ENCODE results near the gene MPI. TPM values are rescaled to one million over a fixed set of nuclear protein-coding genes. Genes with fewer than 3 reads are reported as not detected.
A peak's percentile ranks its signal among the peaks of the same experiment; 100 is the strongest.
"Not testable (repeated sequence)": the region's sequence is repeated elsewhere in the genome, so short reads cannot be mapped to it uniquely, and the experiment has no call there.

The MPI gene
- total RNA-seq, 1 donor from 2014 or later, result 28.2 TPM

DNA sequence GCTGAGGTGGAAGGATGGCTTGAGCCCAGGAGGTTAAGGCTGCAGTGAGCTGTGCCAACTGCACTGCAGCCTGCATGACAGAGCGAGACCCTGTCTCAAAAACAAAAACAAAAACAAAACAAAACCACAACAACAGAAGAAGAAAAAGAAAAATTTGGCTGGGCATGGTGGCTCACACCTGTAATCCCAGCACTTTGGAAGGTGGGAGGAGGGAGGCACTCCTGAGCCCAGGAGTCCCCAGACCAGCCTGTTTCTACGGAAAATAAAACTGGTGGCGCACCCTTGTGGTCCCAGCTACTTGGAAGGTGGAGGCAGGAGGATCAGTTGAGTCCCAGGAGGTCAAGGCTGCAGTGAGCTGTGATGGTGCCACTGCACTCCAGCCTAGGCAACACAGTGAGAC is 45.4 kb downstream of the MPI start:
- DNase-seq (ENCODE audit: low spot score); H3K36me3 Mint-ChIP-seq (ENCODE audit: low read depth); H3K27me3 Mint-ChIP-seq (ENCODE audit: low read depth); H3K9me3 Mint-ChIP-seq (ENCODE audit: low read depth): not testable (repeated sequence)
- peak overlapping the region; percentile 59 for H3K27ac Mint-ChIP-seq (ENCODE audit: unreplicated experiment)
- H3K4me3 Mint-ChIP-seq (ENCODE audit: unreplicated experiment), result peak overlapping the region; percentile 33
- peaks cover 16% of the 10 kb centered on the region for H3K4me1 Mint-ChIP-seq (ENCODE audit: low read depth)
- TF ChIP-seq, protein P1, sequence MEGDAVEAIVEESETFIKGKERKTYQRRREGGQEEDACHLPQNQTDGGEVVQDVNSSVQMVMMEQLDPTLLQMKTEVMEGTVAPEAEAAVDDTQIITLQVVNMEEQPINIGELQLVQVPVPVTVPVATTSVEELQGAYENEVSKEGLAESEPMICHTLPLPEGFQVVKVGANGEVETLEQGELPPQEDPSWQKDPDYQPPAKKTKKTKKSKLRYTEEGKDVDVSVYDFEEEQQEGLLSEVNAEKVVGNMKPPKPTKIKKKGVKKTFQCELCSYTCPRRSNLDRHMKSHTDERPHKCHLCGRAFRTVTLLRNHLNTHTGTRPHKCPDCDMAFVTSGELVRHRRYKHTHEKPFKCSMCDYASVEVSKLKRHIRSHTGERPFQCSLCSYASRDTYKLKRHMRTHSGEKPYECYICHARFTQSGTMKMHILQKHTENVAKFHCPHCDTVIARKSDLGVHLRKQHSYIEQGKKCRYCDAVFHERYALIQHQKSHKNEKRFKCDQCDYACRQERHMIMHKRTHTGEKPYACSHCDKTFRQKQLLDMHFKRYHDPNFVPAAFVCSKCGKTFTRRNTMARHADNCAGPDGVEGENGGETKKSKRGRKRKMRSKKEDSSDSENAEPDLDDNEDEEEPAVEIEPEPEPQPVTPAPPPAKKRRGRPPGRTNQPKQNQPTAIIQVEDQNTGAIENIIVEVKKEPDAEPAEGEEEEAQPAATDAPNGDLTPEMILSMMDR (IDR thresholded peaks at IDR 0.05), result peak; percentile 44

DNA sequence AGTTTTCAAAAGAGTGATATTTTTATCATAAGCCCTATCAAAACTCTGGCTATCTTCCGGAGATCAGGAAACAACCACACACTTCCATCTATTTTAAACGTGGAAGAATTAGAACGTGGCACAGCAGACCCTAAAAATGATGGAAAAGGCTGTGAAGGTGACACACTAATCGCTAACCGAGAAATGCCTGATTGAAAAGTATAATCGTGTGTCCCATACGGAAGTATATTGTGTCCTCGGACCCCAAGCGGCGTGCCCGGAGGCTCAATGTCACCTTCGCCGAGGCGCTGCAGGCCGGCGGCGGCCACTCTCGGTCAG is 47.4 kb downstream of the MPI start:
- DNase-seq (ENCODE audit: low spot score), result no peak
- no peaks in the 10 kb centered on the region for H3K27me3 Mint-ChIP-seq (ENCODE audit: low read depth)
- H3K4me1 Mint-ChIP-seq (ENCODE audit: low read depth), result peaks cover 16% of the 10 kb centered on the region
- H3K36me3 Mint-ChIP-seq (ENCODE audit: low read depth), result no peaks in the 10 kb centered on the region
- no peaks in the 10 kb centered on the region for H3K9me3 Mint-ChIP-seq (ENCODE audit: low read depth)
- peak overlapping the region; percentile 81 for H3K27ac Mint-ChIP-seq (ENCODE audit: unreplicated experiment)
- H3K4me3 Mint-ChIP-seq (ENCODE audit: unreplicated experiment), result peak overlapping the region; percentile 81
- TF ChIP-seq, protein P1 (IDR thresholded peaks at IDR 0.05), result no peak

DNA sequence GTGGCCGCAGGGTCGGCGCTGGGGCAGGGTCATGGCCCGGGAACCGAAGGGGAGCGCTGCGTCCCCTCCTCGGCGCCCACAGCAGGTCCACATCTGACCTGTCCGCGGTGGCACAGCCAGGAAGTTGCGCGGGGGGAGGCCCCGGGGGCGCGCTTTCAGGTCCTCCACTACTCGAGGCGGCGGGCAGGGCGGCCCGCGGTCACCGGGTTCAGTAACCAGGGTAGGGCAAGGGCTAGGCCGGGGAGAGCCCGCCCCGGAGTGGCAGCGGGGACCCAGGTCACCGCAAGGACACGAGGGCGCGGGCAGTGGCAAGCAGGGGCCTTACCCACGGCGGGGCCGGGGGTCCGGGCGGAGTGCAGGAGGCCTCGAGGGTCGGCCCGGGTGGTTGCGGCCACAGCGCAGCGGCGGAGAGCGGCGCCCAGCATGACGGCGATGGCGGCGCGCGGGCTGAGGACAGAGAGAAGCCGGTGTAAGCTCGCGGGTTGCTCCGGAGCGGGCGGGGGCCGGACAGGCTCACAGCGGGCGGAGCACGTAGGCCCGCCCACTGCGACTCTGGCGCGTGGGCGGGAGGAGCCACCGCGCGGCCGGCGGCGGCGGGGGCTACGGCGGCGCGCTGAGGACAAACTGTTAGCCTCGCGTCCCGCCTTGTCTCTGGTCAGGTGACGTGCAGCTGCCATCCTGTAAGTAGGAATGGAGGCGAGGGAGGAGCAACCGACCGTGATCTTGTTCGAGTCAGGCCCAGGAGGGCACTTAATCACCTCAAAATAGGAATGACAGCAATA is 47.9 kb downstream of the MPI start, which contains the start of gene COX5A:
COX5A (minus strand) TSS at position 484 of the 782 bp plus-strand sequence; CDS start at position 425, 59 bp downstream.
- H3K4me3 Mint-ChIP-seq (ENCODE audit: unreplicated experiment), result peak within 1 kb of the TSS; percentile 81
- H3K36me3 Mint-ChIP-seq (ENCODE audit: low read depth), result no peaks in the 10 kb centered on the region
- H3K9me3 Mint-ChIP-seq (ENCODE audit: low read depth), result no peaks in the 10 kb centered on the region
- H3K27me3 Mint-ChIP-seq (ENCODE audit: low read depth), result no peaks in the 10 kb centered on the region
- TF ChIP-seq, protein P1 (IDR thresholded peaks at IDR 0.05), result no peak
- H3K4me1 Mint-ChIP-seq (ENCODE audit: low read depth), result peaks cover 16% of the 10 kb centered on the region
- H3K27ac Mint-ChIP-seq (ENCODE audit: unreplicated experiment), result peak within 1 kb of the TSS; percentile 91
- peak; percentile 97 for DNase-seq (ENCODE audit: low spot score)

DNA sequence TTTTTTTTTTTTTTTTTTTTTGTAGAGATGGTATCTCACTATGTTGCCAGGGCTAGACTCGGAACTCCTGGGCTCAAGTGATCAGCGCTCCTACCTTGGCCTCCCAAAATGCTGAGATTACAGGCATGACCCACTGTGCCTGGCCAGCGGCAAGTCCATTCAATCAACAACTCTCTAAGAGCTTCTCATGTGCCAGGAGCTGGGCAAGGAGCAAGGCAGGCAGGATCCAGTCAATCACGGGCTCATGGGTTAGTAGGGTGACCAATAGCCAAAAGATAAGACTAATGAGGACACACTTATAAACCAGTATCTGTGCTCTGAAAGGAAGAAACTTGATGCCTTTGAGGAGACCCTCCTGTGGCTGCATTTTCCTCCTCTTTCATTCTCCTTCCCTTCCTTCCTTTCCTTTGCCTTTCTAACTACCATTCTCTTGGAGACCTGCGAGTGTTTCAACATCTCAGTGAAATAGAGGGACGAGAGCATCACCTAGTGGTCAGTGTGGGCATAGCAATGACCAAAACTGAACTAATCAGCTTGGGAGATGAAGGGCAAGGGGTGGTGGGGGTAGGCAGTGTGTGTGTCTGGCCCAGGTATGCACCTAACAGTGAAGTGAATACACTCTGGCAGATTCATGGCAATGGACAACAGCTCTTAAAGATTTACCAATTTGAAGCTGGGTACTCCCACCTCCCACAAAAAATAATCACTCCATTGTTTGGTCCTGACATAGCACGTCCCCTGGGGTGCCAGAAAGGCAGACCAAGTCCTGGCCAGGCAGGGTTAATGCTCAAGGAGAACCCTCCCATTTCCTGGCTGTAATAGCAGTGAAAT is 60.5 kb downstream of the MPI start:
- no peaks in the 10 kb centered on the region for H3K9me3 Mint-ChIP-seq (ENCODE audit: low read depth)
- H3K4me1 Mint-ChIP-seq (ENCODE audit: low read depth), result peaks cover 21% of the 10 kb centered on the region
- no peak for DNase-seq (ENCODE audit: low spot score)
- H3K27me3 Mint-ChIP-seq (ENCODE audit: low read depth), result no peaks in the 10 kb centered on the region
- H3K36me3 Mint-ChIP-seq (ENCODE audit: low read depth), result no peaks in the 10 kb centered on the region
- TF ChIP-seq, protein P1 (IDR thresholded peaks at IDR 0.05), result peak; percentile 92
- no peak overlapping the region for H3K4me3 Mint-ChIP-seq (ENCODE audit: unreplicated experiment)
- H3K27ac Mint-ChIP-seq (ENCODE audit: unreplicated experiment), result no peak overlapping the region

DNA sequence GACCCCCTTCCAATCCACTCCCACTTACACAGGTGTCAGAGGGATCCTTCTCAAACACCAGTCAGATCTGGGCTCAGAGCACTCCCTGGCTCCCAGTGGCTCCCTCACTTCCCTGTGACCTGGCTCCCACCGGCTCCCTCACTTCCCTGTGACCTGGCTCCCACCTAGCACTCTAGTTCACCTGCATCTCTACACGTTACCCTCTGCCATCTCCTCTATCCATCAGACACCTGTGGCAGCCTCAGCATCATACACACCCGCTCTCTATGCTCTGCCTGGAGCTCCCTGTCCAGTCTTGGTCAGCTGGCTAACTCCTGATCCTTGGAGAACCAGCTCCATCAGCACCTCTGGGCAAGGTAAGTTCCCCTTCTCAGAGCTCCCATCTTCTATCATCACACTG is 61.2 kb downstream of the MPI start:
- H3K4me3 Mint-ChIP-seq (ENCODE audit: unreplicated experiment), result no peak overlapping the region
- TF ChIP-seq, protein P1 (IDR thresholded peaks at IDR 0.05), result no peak
- no peaks in the 10 kb centered on the region for H3K9me3 Mint-ChIP-seq (ENCODE audit: low read depth)
- H3K27me3 Mint-ChIP-seq (ENCODE audit: low read depth), result no peaks in the 10 kb centered on the region
- DNase-seq (ENCODE audit: low spot score), result no peak
- no peak overlapping the region for H3K27ac Mint-ChIP-seq (ENCODE audit: unreplicated experiment)
- H3K36me3 Mint-ChIP-seq (ENCODE audit: low read depth), result no peaks in the 10 kb centered on the region
- H3K4me1 Mint-ChIP-seq (ENCODE audit: low read depth), result peaks cover 27% of the 10 kb centered on the region
